CD4-positive, alpha-beta memory T cell (primary cell): ENCODE data around the gene CNTN4. TPM values are rescaled to one million over a fixed set of nuclear protein-coding genes. Genes with fewer than 3 reads are reported as not detected.

ENCODE experiments used
- CTCF ChIA-PET: fragments of 350-600 bp; sonication (Branson Sonifier 250); formaldehyde crosslinking; loops from one replicate; lab custom pipeline; 2021; ENCODE audit warnings: inconsistent platforms; ENCODE audit not compliant: partially characterized antibody; lab: Charles Lee
- POLR2A ChIA-PET: fragments of 350-600 bp; sonication (Branson Sonifier 250); formaldehyde crosslinking; loops from one replicate; lab custom pipeline; 2021; ENCODE audit not compliant: partially characterized antibody; lab: Charles Lee
- DNase-seq, 5 donors: peaks; one replicate each; pipeline versions ENCODE4 v3.0.0 to v3.0.0-alpha.2; 2020 to 2022; ENCODE audit warnings: mixed read lengths in 1 of 5
- H3K27ac ChIP-seq: one replicate; pipeline ENCODE4 v1.7.0; 2013; ENCODE audit warnings: low read depth, low read length
- H3K27me3 ChIP-seq: 2 replicates; pipeline ENCODE4 v1.7.0; 2013; ENCODE audit warnings: mild to moderate bottlenecking, low read length, moderate library complexity; ENCODE audit not compliant: insufficient read depth
- H3K36me3 ChIP-seq: 2 replicates; pipeline ENCODE4 v1.7.0; 2013; ENCODE audit warnings: mild to moderate bottlenecking, low read length, moderate library complexity; ENCODE audit not compliant: insufficient read depth
- H3K4me1 ChIP-seq: 2 replicates; pipeline ENCODE4 v1.7.0; 2013; ENCODE audit warnings: mild to moderate bottlenecking, low read length, moderate library complexity; ENCODE audit not compliant: insufficient read depth
- H3K4me3 ChIP-seq, 2 donors: one replicate each; pipeline ENCODE4 v1.7.0; 2013; ENCODE audit warnings: low read length in 2 of 2, mild to moderate bottlenecking in 1 of 2
- H3K9me3 ChIP-seq, 2 donors: one replicate each; pipeline ENCODE4 v1.7.0; 2013; ENCODE audit warnings: low read length in 2 of 2, control low read depth in 1 of 2; ENCODE audit not compliant: control insufficient read depth in 1 of 2
- H3K27ac Mint-ChIP-seq, 7 donors: one replicate each; pipeline ENCODE4 v1.8.0; 2020 to 2021; ENCODE audit warnings: mixed read lengths in 7 of 7, mild to moderate bottlenecking in 6 of 7, inconsistent platforms in 3 of 7, moderate library complexity in 3 of 7
- H3K27me3 Mint-ChIP-seq, 2 donors: one replicate each; pipeline ENCODE4 v1.8.0; 2020 to 2021; ENCODE audit warnings: mixed read lengths in 2 of 2
- H3K36me3 Mint-ChIP-seq, 2 donors: one replicate each; pipeline ENCODE4 v1.8.0; 2020 to 2021; ENCODE audit warnings: mixed read lengths in 2 of 2, inconsistent platforms in 1 of 2, mild to moderate bottlenecking in 1 of 2
- H3K4me1 Mint-ChIP-seq, 4 donors: one replicate each; pipeline ENCODE4 v1.8.0; 2020 to 2021; ENCODE audit warnings: mixed read lengths in 4 of 4, mild to moderate bottlenecking in 1 of 4
- H3K4me3 Mint-ChIP-seq, 8 donors: one replicate each; pipeline ENCODE4 v1.8.0; 2020 to 2021; ENCODE audit warnings: mixed read lengths in 8 of 8, mild to moderate bottlenecking in 7 of 8, moderate library complexity in 6 of 8, inconsistent platforms in 3 of 8
- H3K9me3 Mint-ChIP-seq, 8 donors: one replicate each; pipeline ENCODE4 v1.8.0; 2020 to 2021; ENCODE audit warnings: mixed read lengths in 8 of 8, mild to moderate bottlenecking in 5 of 8, inconsistent platforms in 3 of 8, moderate library complexity in 1 of 8
- intact Hi-C: fragments of 100-400 bp; cut with micrococcal nuclease; formaldehyde crosslinking; loops from one replicate; pipeline ENCODE4 v1.15.1; 2023
- polyA plus RNA-seq, 2 donors: library from polyadenylated mRNA; unstranded; fragments of 300-500 nt; fragmentation: Illumina TruSeq; gene quantifications; one replicate each; pipeline ENCODE4 v1.2.3, GENCODE V29; 2021
- total RNA-seq, 2 experiments: library from RNA; stranded (reverse); gene quantifications; one replicate each; pipeline ENCODE4 v1.2.3, GENCODE V29; 2021

CNTN4 gene
- total and polyA plus RNA-seq, 4 experiments from 2014 or later: not detected

- no peak overlapping the region for H3K27ac ChIP-seq
- intact Hi-C loops: no loop called here
- H3K27me3 ChIP-seq: no peaks in the 10 kb centered on the region
- Mint-ChIP-seq H3K4me1 (peaks cover 0 to 4% (median under 1%) of the 10 kb centered on the region in 4 donors), H3K36me3 (no peaks in the 10 kb centered on the region), H3K27me3 (peaks cover 5 to 11% of the 10 kb centered on the region in 2 donors), H3K9me3 (no peaks in the 10 kb centered on the region), H3K4me3 (no peak overlapping the region), H3K27ac (no peak overlapping the region)
- POLR2A ChIA-PET: no interaction called here
- DNase-seq: no peak
- CTCF ChIA-PET: interaction anchor here (0.5 kb wide), 1 partner anchor 567 kb away, joined by 3 read pairs; no protein-coding TSS in a partner anchor
- H3K9me3 ChIP-seq: no peaks in the 10 kb centered on the region
- no peaks in the 10 kb centered on the region for H3K36me3 ChIP-seq
- no peaks in the 10 kb centered on the region for H3K4me1 ChIP-seq
- H3K4me3 ChIP-seq: no peak overlapping the region
Measured at GRCh38 chr3:2923390-2923789, 824.7 kb downstream of the CNTN4 start.

- H3K27ac ChIP-seq: no peak overlapping the region
- H3K4me3 Mint-ChIP-seq: peak overlapping the region in 1 of 8 donors; percentile 12
- peaks cover 3 to 14% of the 10 kb centered on the region in 2 donors for H3K27me3 Mint-ChIP-seq
- intact Hi-C loops: no loop called here
- H3K27me3 ChIP-seq: no peaks in the 10 kb centered on the region
- no peaks in the 10 kb centered on the region for H3K36me3 ChIP-seq
- no peaks in the 10 kb centered on the region for H3K36me3 Mint-ChIP-seq
- H3K4me1 ChIP-seq: no peaks in the 10 kb centered on the region
- no peaks in the 10 kb centered on the region for H3K9me3 ChIP-seq
- H3K4me1 Mint-ChIP-seq: peaks cover 0 to 4% (median under 1%) of the 10 kb centered on the region in 4 donors
- CTCF ChIA-PET: no interaction called here
- POLR2A ChIA-PET: no interaction called here
- H3K4me3 ChIP-seq: no peak overlapping the region
- DNase-seq: no peak
- no peak overlapping the region for H3K27ac Mint-ChIP-seq
- H3K9me3 Mint-ChIP-seq: no peaks in the 10 kb centered on the region
Measured at GRCh38 chr3:2927259-2927658, 828.6 kb downstream of the CNTN4 start.

GRCh38 chr3:2929574-2929973 lies 830.9 kb downstream of the CNTN4 start:
- Histone ChIP-seq H3K36me3 (no peaks in the 10 kb centered on the region), H3K4me3 (no peak overlapping the region), H3K27ac (no peak overlapping the region), H3K27me3 (no peaks in the 10 kb centered on the region), H3K9me3 (no peaks in the 10 kb centered on the region), H3K4me1 (no peaks in the 10 kb centered on the region)
- POLR2A ChIA-PET: no interaction called here
- Mint-ChIP-seq H3K4me1 (peaks cover 0 to 2% (median 0%) of the 10 kb centered on the region in 4 donors), H3K27ac (no peak overlapping the region), H3K36me3 (no peaks in the 10 kb centered on the region), H3K27me3 (peaks cover 3 to 11% of the 10 kb centered on the region in 2 donors), H3K4me3 (no peak overlapping the region), H3K9me3 (no peaks in the 10 kb centered on the region)
- intact Hi-C loops: no loop called here
- CTCF ChIA-PET: no interaction called here
- no peak for DNase-seq

- no peaks in the 10 kb centered on the region for H3K36me3 ChIP-seq
- DNase-seq: no peak
- no peak overlapping the region for H3K4me3 ChIP-seq
- Mint-ChIP-seq H3K27me3 (peaks cover 2 to 6% of the 10 kb centered on the region in 2 donors), H3K36me3 (no peaks in the 10 kb centered on the region), H3K9me3 (no peaks in the 10 kb centered on the region), H3K4me3 (no peak overlapping the region), H3K4me1 (peaks cover 0 to 2% (median 0%) of the 10 kb centered on the region in 4 donors), H3K27ac (no peak overlapping the region)
- ChIA-PET CTCF (no interaction called here), POLR2A (no interaction called here)
- H3K9me3 ChIP-seq: no peaks in the 10 kb centered on the region
- H3K27me3 ChIP-seq: no peaks in the 10 kb centered on the region
- no peaks in the 10 kb centered on the region for H3K4me1 ChIP-seq
- intact Hi-C loops: no loop called here
- no peak overlapping the region for H3K27ac ChIP-seq
Measured at GRCh38 chr3:2931265-2931664, 832.6 kb downstream of the CNTN4 start.

GRCh38 chr3:2934541-2934940 lies 835.9 kb downstream of the CNTN4 start:
- Histone ChIP-seq H3K27me3 (no peaks in the 10 kb centered on the region), H3K27ac (no peak overlapping the region), H3K9me3 (no peaks in the 10 kb centered on the region), H3K4me3 (no peak overlapping the region), H3K36me3 (no peaks in the 10 kb centered on the region), H3K4me1 (no peaks in the 10 kb centered on the region)
- Mint-ChIP-seq H3K4me1 (peaks cover 0 to 2% (median 0%) of the 10 kb centered on the region in 4 donors), H3K9me3 (no peaks in the 10 kb centered on the region), H3K27ac (no peak overlapping the region), H3K27me3 (peaks cover 0 to 6% of the 10 kb centered on the region in 2 donors), H3K36me3 (no peaks in the 10 kb centered on the region), H3K4me3 (no peak overlapping the region)
- intact Hi-C loops: no loop called here
- DNase-seq: no peak
- POLR2A ChIA-PET: no interaction called here
- CTCF ChIA-PET: interaction anchor here (1.3 kb wide), 1 partner anchor 12 kb away, joined by 6 read pairs; no protein-coding TSS in a partner anchor

- peaks cover 0 to 7% of the 10 kb centered on the region in 2 donors for H3K27me3 Mint-ChIP-seq
- DNase-seq: no peak
- intact Hi-C loops: no loop called here
- no peak overlapping the region for H3K27ac Mint-ChIP-seq
- ChIA-PET CTCF (no interaction called here), POLR2A (no interaction called here)
- peaks cover 0 to 3% (median 0%) of the 10 kb centered on the region in 4 donors for H3K4me1 Mint-ChIP-seq
- H3K27ac ChIP-seq: no peak overlapping the region
- no peaks in the 10 kb centered on the region for H3K36me3 ChIP-seq
- H3K9me3 ChIP-seq: no peaks in the 10 kb centered on the region
- no peaks in the 10 kb centered on the region for H3K36me3 Mint-ChIP-seq
- H3K4me3 ChIP-seq: no peak overlapping the region
- H3K9me3 Mint-ChIP-seq: no peaks in the 10 kb centered on the region
- H3K27me3 ChIP-seq: no peaks in the 10 kb centered on the region
- no peak overlapping the region for H3K4me3 Mint-ChIP-seq
- H3K4me1 ChIP-seq: no peaks in the 10 kb centered on the region
Measured at GRCh38 chr3:2937055-2937454, 838.4 kb downstream of the CNTN4 start.

- H3K9me3 Mint-ChIP-seq: no peaks in the 10 kb centered on the region
- no peaks in the 10 kb centered on the region for H3K36me3 ChIP-seq
- intact Hi-C loops: no loop called here
- ChIA-PET POLR2A (no interaction called here), CTCF (no interaction called here)
- no peak overlapping the region for H3K4me3 Mint-ChIP-seq
- no peaks in the 10 kb centered on the region for H3K9me3 ChIP-seq
- no peaks in the 10 kb centered on the region for H3K36me3 Mint-ChIP-seq
- H3K27ac Mint-ChIP-seq: no peak overlapping the region
- H3K4me1 ChIP-seq: no peaks in the 10 kb centered on the region
- H3K27me3 ChIP-seq: no peaks in the 10 kb centered on the region
- no peak overlapping the region for H3K27ac ChIP-seq
- peaks cover 0 to 3% (median 0%) of the 10 kb centered on the region in 4 donors for H3K4me1 Mint-ChIP-seq
- peaks cover 0 to 7% of the 10 kb centered on the region in 2 donors for H3K27me3 Mint-ChIP-seq
- DNase-seq: no peak
- no peak overlapping the region for H3K4me3 ChIP-seq
Measured at GRCh38 chr3:2937592-2937991, 838.9 kb downstream of the CNTN4 start.
